ENCODE measurements around the gene TOGARAM2.
"Not testable (repeated sequence)": the region's sequence is repeated elsewhere in the genome, so short reads cannot be mapped to it uniquely, and the experiment has no call there.

The TOGARAM2 gene

DNA sequence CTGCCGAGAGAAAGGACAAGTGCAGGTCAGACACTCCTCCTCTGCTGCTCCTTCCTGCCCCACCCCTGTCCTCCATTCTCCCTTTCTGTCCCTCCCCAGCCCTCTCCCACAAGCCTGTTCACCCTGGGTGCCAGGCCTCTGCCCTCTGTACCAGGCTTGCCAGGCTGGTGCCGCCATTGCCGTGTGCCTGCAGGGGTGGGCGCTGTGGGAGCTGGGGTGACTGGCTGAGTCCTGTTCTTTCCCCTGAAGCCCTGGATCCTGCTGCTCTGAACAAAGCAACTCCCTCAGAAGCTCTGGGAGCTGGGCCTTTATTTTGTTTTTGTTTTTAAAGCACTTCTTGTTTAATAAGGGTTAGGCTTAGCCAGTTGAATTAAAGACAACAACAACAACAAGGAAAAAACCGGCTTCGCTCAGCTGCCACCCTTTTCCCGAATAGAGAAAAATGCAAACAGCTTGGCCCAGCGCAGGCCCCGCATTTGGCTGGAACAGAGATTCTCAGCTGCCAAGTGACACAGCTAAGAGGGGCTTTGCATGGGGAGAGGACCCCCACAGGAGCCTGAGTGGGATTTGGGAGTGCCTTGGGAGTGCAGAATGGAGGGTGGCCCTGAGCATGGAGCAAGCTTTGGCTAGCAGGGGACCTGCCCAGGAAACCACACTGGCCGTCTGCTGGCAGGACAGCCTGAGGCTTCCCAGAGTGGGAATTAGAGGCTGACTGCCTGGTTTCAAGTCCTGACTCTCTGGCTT, 84.1 kb downstream of the TOGARAM2 start:
- intact Hi-C loops (cut with DNase I), result loop anchor here (10.0 kb wide), 1 partner anchor 130 kb away; no protein-coding TSS in a partner anchor
- peak; percentile 35 to 91 (median 58) for DNase-seq

DNA sequence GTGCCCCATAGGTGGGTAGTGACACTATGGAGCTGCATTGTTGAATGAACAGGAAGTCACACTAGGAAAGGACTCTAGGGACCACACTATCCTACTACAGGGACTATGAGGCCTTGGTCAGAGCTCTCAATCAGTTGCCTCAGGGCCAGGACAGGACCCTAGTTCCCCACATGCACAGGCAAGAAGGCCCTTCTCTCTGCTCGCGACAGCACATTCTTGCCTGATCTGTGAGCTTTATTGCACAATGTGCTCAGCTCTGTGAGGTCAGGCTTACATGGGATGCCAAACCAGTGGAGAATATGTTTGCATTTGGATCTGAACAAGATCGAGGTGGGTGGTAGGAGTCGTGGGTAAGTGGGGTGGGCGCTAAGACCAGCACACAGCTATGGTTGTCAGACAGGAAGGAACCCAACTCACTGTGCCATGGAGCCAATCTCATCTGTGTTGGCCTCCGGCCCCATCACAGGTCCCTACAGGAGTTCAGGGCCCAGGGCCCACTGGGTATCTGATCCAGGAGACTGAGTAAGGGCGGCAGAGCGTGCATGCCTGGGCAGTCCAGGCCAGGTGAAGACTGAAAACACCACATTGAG, 85.3 kb downstream of the TOGARAM2 start:
- intact Hi-C loops (cut with DNase I), result loop anchor here (10.0 kb wide), 1 partner anchor 128 kb away; no protein-coding TSS in a partner anchor

DNA sequence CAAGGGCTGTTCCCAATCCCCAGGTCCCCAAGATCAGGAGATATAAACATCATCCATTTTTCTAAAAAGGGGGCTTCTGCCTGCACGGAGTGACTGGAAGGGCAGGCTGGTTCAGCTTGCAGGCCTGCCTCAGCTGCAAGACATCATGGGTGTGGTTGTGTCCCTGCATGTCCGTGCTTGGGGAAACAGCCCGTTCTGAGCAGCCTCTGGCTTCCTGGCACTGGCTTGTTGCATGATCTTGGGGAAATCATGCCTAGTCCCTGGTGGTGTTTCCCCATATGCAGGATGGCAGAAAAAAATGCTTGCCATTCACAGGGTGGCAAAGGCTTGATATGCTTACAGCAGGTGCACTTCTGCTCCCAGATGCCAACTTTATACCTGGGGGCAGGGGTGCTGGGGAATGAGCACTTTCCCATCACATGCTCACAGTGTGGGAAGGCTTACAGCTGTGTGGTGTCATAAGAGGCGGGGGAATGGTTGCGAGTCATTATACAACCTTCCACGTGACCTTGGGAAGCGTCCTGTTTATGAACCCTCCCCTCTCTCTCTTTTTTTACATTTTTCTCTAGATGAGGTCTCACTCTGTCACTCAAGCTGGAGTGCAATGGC, 86.0 kb downstream of the TOGARAM2 start:
- no peak for DNase-seq
- intact Hi-C loops (cut with DNase I), result loop anchor here (10.0 kb wide), 1 partner anchor 128 kb away; no protein-coding TSS in a partner anchor

More for the DNA sequence above, 85.3 kb downstream of the TOGARAM2 start:
- no peak for DNase-seq

DNA sequence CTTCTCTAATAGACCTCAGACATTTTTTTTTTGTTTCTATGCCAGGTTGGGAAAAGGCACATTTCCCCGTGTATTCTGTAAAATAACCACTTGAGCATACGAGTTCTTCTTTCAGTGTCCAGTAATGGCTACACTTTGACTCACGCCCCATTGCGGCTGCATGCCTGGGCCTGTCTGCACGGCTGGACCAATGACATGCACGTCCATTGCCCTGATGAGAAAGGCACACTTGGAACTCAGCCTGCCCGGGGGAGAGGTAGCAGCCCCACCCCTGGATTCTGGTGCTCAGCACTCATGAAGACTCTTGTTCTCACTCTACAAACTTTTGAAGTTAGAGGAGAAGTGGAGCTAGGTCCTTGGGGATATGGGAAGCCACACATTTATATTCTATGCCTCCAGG, 87.4 kb downstream of the TOGARAM2 start:
- intact Hi-C loops (cut with DNase I), result loop anchor here (10.0 kb wide), 1 partner anchor 126 kb away; no protein-coding TSS in a partner anchor
- DNase-seq, result no peak

DNA sequence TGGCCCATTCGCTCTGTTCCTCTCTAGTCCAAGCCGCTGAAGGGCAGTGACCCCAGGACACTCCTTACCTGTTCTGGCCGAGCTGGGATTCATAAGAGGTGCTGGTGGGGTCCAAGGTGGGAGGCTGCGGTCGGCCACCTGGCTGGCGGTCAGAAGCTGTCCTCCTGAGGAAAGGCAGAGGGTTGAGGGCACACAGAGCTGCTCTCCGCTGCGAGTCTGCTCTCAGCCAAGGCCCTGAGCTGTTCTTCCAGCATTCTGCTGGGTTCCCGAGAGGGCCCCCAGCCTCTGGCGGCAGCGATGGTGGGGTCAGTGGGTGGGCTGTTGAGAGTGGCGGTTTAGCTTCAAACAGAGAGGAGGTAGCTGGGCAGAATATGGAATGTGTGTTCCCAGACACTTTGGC, 89.4 kb downstream of the TOGARAM2 start:
- DNase-seq, result no peak
- intact Hi-C loops (cut with DNase I), result no loop called here

DNA sequence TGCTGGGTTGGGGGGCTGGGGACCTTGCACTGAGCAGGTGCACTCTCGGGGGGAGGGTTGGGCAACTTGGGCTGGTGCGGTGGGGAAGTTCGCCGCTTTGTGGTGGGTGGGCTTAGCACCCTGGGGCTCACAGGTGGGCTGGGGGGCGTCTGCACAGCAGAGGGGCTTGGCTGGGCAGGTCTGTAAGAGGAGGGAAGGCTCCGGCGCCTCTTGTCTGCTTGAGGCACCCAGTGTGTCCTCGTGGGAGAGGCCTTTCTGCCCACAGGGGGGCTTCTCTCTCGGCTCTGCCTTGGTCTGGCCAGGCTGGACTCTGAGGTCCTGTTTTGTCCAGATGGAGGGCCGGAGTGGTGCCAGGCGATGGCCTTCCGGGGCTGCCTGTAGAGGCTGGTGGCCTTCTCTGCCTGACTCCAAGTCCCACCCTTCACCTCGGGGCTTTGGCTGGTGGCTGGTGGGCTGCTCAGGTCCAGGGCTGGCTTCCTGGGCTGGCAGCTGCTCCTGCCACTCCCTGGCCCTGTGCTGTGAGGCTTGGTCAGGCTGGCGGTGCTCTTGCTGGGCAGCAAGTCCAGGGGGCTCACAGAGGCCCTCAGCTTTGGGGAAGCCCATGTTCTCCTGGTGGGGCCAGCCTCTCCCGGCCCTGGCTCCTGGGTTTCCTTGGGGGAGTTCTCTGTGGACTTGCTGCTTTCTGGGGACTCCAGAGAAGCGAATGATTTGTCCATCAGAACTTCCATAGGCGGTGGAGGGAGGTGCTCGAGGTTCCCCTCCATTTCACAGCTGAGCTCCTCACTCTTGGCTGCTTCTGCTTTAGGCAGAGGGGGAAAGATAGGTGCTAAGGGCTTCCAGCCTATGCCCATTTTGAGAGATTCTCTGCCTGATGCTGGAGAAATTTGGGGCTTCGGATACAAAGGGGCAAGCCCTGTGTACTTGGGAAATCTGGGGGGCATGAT, 90.2 kb downstream of the TOGARAM2 start:
- DNase-seq, result no peak
- intact Hi-C loops (cut with DNase I), result no loop called here

DNA sequence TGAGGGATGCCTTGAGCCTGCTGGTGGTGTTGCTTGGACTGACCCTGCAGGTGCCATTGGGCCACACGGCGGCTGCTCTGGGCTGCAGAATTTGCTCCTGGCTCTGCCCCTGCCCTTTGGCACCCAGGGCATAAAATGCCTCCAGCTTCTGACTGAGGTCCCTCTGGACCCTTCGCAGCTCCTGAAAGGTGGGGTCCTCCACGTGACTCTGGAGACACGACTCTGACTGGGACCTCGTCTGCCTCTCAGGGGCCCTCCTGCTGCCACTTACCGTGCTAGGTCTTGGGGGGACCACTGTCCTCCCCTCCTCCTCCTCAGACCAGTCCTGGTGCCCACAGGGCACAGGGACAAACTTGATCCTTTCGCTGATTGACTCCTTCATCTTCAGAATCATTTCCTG, 91.2 kb downstream of the TOGARAM2 start:
- intact Hi-C loops (cut with DNase I), result no loop called here
- DNase-seq, result no peak

DNA sequence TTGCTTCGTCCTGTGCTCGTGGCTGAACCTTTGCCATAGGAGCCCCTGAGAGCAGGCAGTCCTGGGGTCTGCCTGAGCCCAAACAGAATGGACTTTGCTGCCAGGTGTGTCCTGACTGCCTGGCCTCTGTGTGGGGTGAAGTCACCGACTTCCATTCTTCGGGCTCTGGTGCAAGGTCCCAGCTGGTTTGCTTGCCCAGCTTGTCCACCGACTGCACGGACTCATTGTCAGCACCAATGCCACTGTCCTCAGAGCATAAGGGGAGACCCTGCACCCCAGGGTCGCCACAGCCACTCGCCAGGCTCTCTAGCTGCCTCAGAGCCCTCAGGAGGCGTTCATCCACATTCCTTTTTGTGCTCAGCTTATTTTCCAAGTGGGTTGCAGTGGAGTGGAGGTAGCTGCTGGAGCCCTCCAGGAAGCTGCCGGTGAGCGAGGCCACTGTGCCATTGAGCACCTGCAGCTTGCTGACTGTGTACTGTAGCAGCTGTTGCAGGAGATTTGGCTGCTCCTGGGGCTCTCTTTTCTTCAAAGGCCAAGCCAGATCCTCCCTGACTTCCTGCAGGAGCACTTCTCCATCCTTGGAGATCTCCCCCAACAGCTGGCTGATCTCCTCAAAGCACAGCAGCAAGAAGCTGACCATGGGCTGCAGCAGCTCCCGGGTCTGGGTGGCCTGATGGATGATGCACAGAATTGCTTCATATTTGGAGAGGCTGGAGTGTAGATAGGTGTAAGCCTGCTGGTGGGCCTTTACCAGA, 92.0 kb downstream of the TOGARAM2 start:
- intact Hi-C loops (cut with DNase I), result no loop called here
- no peak for DNase-seq

DNA sequence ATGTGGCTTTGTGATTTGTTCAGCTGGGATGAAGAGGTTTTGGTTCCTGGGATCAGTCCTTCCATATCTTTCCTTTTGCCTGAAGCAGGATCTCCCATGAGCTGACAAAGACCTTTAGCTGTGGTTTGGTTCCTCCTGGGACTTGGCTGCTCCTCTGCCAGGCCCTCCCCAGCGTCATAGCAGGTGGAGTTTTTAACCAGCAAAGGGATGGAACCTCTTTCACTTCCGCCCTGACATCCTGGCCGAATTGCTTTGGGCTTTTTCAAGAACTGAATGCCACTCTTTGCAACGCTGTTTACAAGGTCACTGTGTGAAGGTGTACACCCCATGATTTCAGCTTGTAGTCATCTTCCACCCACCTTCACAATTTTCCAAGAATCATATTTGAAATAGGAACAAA, 92.8 kb downstream of the TOGARAM2 start:
- no peak for DNase-seq
- intact Hi-C loops (cut with DNase I), result no loop called here

DNA sequence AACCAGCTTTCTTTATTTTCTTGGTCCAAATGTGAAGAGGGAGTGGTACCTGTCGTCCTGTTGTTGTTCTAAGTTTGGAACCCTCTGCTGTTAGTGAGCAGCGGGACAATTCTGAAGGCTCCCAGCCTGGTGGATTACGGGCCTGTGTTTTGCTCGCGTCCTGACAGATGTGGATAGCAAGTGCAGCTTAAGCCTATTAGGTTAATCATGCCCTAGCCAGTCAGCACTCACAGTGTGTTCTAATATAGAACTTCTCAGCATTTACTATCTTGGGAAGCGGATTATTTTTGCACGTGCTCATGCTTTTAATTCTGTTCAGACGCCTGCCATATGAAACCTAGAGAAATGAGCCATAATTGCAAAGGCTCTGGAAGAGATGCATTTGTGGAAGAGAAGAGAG, 93.3 kb downstream of the TOGARAM2 start, which contains the start of gene PCARE:
PCARE (minus strand) TSS at position 113 of the 400 bp plus-strand sequence. CDS start 262 bp downstream, outside the sequence.
- intact Hi-C loops (cut with DNase I), result no loop called here

DNA sequence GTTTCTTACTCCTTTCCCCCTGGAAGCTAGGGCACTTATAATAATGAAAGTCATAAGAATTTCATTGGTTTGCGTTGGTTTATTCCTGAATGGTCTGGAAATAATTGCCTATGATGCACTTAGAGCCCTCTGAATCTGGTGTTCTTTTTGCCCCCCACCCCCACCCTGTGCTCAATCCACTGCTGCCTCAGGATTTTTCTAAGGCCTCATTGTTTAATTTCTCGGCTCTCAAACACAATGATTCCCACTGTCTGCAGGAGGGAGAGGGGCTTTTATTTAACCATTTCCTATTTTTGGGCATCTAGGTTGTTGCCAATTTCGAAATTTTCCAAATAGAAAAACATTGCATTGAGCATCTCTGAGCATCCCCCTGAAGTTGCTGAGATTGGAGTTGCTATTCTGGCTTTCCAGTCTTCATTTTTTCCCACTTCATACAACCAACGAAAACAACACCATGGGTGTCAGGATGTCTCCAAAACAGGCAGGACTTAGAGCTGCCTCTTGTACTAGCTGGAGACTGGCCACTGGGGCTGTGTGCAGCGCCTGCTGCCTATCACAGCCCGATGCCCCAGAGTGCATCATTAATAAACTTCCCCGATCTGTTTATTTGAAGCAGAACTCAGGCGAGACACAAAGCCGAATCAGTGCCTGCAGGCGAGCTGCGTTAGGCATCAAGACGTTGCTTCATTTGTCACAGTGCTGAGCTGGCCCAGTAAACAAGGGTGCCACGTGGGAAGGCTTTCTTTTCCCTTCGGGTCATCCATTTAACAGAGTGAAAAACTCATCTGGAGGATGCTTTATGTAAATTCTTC, 95.0 kb downstream of the TOGARAM2 start:
- intact Hi-C loops (cut with DNase I), result loop anchor here (5.0 kb wide), 1 partner anchor 36 kb away; no protein-coding TSS in a partner anchor
- DNase-seq, result peak; percentile 53 to 95 (median 73)

More for the DNA sequence above, 93.3 kb downstream of the TOGARAM2 start, which contains the start of gene PCARE:
- DNase-seq, result no peak

DNA sequence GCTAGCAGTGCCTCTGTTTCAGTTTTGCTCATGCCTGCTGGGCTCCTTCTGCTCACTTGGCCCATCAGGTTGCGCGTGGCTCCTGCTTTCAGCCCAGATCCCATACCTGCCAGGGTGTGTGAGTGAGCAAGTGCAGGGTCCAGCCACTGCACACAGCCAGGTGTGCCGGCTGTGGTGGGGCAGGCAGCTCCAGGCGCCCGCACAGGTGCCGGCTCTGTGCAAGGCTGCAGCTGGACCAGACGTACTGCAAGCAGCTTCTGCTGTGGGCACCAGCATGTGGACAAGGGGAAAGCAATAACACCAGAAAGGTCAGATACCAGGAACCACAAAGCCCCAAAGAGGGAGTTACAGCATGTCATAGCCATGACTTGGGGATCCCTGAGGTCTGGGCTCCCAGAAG, 98.8 kb downstream of the TOGARAM2 start:
- DNase-seq, result no peak
- intact Hi-C loops (cut with DNase I), result loop anchor here (5.0 kb wide), 1 partner anchor 32 kb away; no protein-coding TSS in a partner anchor

DNA sequence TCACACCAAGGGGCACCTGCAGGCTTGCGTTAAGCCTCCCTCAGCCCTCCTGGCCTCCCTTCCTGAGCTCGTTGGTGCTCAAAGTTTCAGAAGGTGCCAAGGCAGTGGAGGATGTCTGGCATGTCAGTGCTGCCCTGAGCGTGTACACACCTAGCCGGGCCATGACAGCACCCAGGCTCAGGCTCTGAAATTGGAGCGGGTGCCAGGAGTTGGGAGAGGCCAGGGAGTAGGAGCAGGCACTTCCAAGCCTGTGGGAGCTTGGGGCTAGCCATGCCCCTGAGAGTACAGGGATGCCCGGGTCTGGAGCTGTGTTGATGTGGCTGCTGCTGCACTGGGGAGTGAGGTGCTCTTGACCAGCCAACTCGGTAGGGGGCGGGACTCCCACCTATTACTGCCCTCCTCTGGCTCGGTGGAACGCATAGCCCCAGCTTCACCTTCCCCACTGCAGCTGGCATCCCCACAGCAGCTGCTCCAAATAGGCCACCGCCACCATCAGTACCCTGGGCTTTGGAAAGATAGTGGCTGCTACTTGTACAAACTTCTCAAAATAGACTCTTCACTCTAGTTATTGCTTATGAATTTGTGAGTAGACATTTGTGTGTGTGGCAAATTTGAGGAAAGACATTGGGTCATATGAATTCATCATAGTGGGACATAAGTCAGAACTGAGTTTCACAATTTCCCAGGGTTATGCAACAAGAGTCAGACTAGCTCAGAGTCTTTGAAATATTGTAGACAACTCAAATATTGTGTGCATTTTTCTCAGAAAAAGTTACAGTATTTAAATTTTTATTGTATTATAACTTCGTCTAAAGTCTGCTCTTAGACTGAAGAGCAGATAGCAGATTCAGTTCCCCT, 100.0 kb downstream of the TOGARAM2 start:
- intact Hi-C loops (cut with DNase I), result no loop called here
- no peak for DNase-seq

DNA sequence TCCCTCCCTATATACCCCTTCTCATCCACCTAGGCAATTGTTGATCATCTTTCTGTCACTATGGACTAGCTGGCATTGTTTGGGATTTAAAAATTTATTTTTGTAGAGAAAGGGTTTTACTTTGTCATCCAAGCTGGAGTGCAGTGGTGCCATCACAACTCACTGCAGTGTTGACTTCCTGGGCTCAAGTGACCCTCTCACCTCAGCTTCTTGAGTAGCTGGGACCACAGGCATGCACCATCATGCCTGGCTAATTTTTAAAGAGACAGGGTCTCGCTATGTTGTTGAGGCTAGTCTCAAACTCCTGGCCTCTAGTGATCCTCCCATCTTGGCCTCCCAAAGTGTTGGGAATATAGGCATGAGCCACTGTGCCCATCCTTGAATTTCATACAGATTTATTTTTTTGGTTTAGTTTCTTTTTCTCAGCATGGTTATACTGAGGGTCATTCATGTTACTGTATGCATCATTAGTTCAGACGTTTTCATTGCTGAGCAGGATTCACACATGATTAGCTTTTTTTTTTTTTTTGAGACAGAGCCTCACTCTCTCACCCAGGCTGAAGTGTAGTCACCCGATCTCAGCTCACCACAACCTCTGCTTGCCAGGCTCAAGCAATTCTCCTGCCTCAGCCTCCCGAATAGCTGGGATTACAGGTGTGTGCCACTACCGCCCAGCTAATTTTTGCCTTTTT, 101.9 kb downstream of the TOGARAM2 start:
- intact Hi-C loops (cut with DNase I), result no loop called here
- no peak for DNase-seq

DNA sequence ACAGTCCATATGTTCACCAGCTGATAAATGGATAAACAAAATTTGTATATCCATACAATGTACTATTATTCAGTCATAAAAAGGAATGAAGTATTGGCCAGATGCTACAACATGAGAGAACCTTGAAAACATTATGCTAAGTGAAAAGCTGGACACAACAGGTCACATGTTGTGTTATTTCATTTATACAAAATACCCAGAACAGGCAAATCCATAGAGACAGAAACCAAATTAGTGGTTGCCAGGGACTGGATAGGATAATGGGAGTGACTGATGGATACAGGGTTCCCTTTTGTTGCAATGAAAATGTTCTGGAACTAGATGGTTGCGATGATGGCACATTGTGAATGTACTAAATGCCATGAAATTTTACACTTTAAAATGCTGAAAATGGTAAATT, 103.5 kb downstream of the TOGARAM2 start:
- no peak for DNase-seq
- intact Hi-C loops (cut with DNase I), result no loop called here

DNA sequence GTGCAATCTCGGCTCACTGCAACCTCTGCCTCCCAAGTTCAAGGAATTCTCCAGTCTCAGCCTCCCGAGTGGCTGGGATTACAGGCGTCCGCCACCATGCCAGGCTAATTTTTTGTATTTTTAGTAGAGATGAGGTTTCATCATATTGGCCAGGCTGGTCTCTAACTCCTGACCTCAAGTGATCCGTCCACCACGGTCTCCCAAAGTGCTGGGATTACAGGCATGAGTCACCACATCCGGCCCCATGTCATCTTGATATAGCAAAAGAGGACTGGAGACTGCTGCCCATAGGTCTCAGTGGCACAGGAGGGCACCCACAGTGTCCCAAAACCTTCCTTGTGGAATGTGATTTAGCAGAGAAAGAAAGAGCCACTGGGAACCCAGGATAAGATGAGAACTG, 109.2 kb downstream of the TOGARAM2 start:
- intact Hi-C loops (cut with DNase I), result not testable (repeated sequence)
- peak in 1 of 10 donors; percentile 14 for DNase-seq

DNA sequence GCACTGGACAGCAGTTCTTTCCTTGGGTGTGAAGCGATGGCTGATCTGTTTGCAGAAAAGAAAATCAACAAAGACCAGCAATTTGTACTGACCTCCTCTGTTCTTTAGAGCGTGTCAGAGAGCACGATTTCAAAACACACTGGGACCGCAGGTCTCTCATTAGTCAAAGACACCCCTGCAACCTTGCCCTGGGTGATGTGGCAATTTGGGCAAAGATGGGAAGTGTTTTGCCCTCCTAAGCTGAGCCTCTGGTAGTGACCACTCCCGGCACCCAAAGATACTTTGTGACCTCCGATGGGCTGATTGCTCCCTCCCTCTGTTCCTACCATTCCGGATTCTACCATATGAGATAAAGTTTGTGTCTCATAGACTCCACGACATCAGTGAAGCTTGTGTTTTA, 115.9 kb downstream of the TOGARAM2 start:
- intact Hi-C loops (cut with DNase I), result no loop called here
- DNase-seq, result peak in 1 of 10 donors; percentile 19

Measured in posterior cingulate gyrus (tissue), 11 donors.